Measurements from ENCODE around the gene PRR16.

- TF ChIP-seq CTCF (IDR thresholded peaks at IDR 0.05): no peak
- no peak for TF ChIP-seq TCF7L2 (IDR thresholded peaks at IDR 0.05; ENCODE audit: low read depth, low read length)
Observed at GRCh38 chr5:120539471-120539870, 75.4 kb downstream of the PRR16 start.

All from Panc1 (cell line).